NB4 (cell line): Measurements from ENCODE around the gene IER3.

Source experiments
- DNase-seq: peaks from one replicate; pipeline ENCODE4 v3.0.0; 2010; ENCODE audit warnings: low read depth
- H3K4me3 ChIP-seq: one replicate; pipeline ENCODE4 v1.5.1; 2011; ENCODE audit warnings: mild to moderate bottlenecking, low read depth, low read length, moderate library complexity
- CTCF ChIP-seq: IDR thresholded peaks from one replicate; pipeline ENCODE4 v1.5.1; 2012; ENCODE audit warnings: low read depth, low read length
- MAX ChIP-seq: IDR thresholded peaks from 2 replicates; pipeline ENCODE4 v1.6.1; 2011; ENCODE audit warnings: low read depth, low read length
- MYC ChIP-seq: IDR thresholded peaks from 2 replicates; pipeline ENCODE4 v1.6.1; 2011; ENCODE audit warnings: low read depth, low read length
- POLR2A ChIP-seq: IDR thresholded peaks from 2 replicates; pipeline ENCODE4 v1.6.1; 2011; ENCODE audit warnings: mild to moderate bottlenecking; ENCODE audit not compliant: insufficient read length; ENCODE audit errors: extremely low read depth

The IER3 gene

GRCh38 chr6:30707281-30707850, 37.0 kb downstream of the IER3 start:
- no peak overlapping the region for H3K4me3 ChIP-seq
- no peak for TF ChIP-seq MYC
- TF ChIP-seq MAX, result no peak
- TF ChIP-seq POLR2A, result no peak
- TF ChIP-seq CTCF, result no peak
- no peak for DNase-seq

- TF ChIP-seq CTCF (no peak), POLR2A (no peak), MAX (no peak), MYC (no peak)
- no peak for DNase-seq
- H3K4me3 ChIP-seq, result no peak overlapping the region
Measured at GRCh38 chr6:30705620-30706019, 38.7 kb downstream of the IER3 start.

- DNase-seq, result no peak
- TF ChIP-seq CTCF, result no peak
- no peak for TF ChIP-seq MAX
- TF ChIP-seq POLR2A, result no peak
- H3K4me3 ChIP-seq, result no peak overlapping the region
Measured at GRCh38 chr6:30703821-30704220, 40.5 kb downstream of the IER3 start.

GRCh38 chr6:30703011-30703410, 41.3 kb downstream of the IER3 start:
- H3K4me3 ChIP-seq, result no peak overlapping the region
- no peak for TF ChIP-seq POLR2A
- no peak for TF ChIP-seq CTCF
- no peak for TF ChIP-seq MYC
- no peak for TF ChIP-seq MAX
- no peak for DNase-seq

- no peak for TF ChIP-seq POLR2A
- TF ChIP-seq MYC, result no peak
- TF ChIP-seq CTCF, result no peak
- TF ChIP-seq MAX, result no peak
- no peak for DNase-seq
- no peak overlapping the region for H3K4me3 ChIP-seq
Measured at GRCh38 chr6:30700340-30700739, 44.0 kb downstream of the IER3 start.
